NCI-H2029 (cell line): ENCODE results near the gene CENPVL1.
"Not testable (repeated sequence)": the region's sequence is repeated elsewhere in the genome, so short reads cannot be mapped to it uniquely, and the experiment has no call there.

Experiments used
- DNase-seq: peaks from one replicate; lab custom pipeline; 2025; lab: John Stamatoyannopoulos, UW

CENPVL1 gene

GRCh38 chrX:51710277-51711164 lies at the start of gene CENPVL1:
TSS of gene CENPVL1 (plus strand) at chrX:51710512. CDS start at chrX:51710512, 0 bp downstream.
- DNase-seq: not testable (repeated sequence)

- DNase-seq: no peak
These were observed 44.3 kb upstream of the CENPVL1 start for GRCh38 chrX:51665981-51666380.

GRCh38 chrX:51679689-51680433 lies 30.5 kb upstream of the CENPVL1 start:
- not testable (repeated sequence) for DNase-seq

- not testable (repeated sequence) for DNase-seq
These were observed 28.2 kb upstream of the CENPVL1 start for GRCh38 chrX:51681808-51682719.

GRCh38 chrX:51682720-51683062 lies 27.6 kb upstream of the CENPVL1 start, which contains the start of gene CENPVL2:
TSS of gene CENPVL2 (minus strand) at chrX:51682831. CDS start at chrX:51682831, 0 bp downstream.
- DNase-seq: not testable (repeated sequence)

- no peak for DNase-seq
These were observed 16.1 kb upstream of the CENPVL1 start for GRCh38 chrX:51694254-51694653.

GRCh38 chrX:51697397-51697796 lies 12.9 kb upstream of the CENPVL1 start:
- DNase-seq: no peak

- not testable (repeated sequence) for DNase-seq
These were observed 2.8 kb downstream of the CENPVL1 start for GRCh38 chrX:51712943-51713647.

GRCh38 chrX:51728202-51728601 lies 17.9 kb downstream of the CENPVL1 start:
- DNase-seq: no peak

- DNase-seq: no peak
These were observed 26.8 kb downstream of the CENPVL1 start for GRCh38 chrX:51737091-51737490.

GRCh38 chrX:51742586-51742985 lies 32.3 kb downstream of the CENPVL1 start:
- no peak for DNase-seq

- DNase-seq: no peak
These were observed 33.1 kb downstream of the CENPVL1 start, which contains the start of gene GSPT2 for GRCh38 chrX:51743179-51743957. TSS of gene GSPT2 (plus strand) at chrX:51743442. CDS start at chrX:51743627, 185 bp downstream.

GRCh38 chrX:51747671-51748070 lies 37.4 kb downstream of the CENPVL1 start:
- DNase-seq: no peak

- DNase-seq: no peak
These were observed 48.9 kb downstream of the CENPVL1 start for GRCh38 chrX:51759055-51759839.

GRCh38 chrX:51760657-51761056 lies 50.3 kb downstream of the CENPVL1 start:
- DNase-seq: no peak
